ENCODE measurements around the gene ZDHHC18.

The ZDHHC18 gene

GRCh38 chr1:26826261-26827105, at the start of gene ZDHHC18:
TSS of gene ZDHHC18 (plus strand) at chr1:26826688. CDS start at chr1:26826805, 117 bp downstream.
- CTCF ChIA-PET, result interaction anchor here (1.7 kb wide), 2 partner anchors 24 to 37 kb away, joined by 5 read pairs; no protein-coding TSS in a partner anchor
- peak within 1 kb of the TSS; percentile 97 for H3K4me3 Mint-ChIP-seq
- DNase-seq, result peak; percentile 75
- H3K4me1 Mint-ChIP-seq, result peaks cover 60% of the 10 kb centered on the region
- H3K27me3 Mint-ChIP-seq, result no peaks in the 10 kb centered on the region
- H3K9me3 Mint-ChIP-seq, result no peaks in the 10 kb centered on the region
- H3K27ac Mint-ChIP-seq, result peak within 1 kb of the TSS; percentile 93
- peaks cover 37% of the 10 kb centered on the region for H3K36me3 Mint-ChIP-seq

- peaks cover 15% of the 10 kb centered on the region for H3K4me1 Mint-ChIP-seq
- no peaks in the 10 kb centered on the region for H3K27me3 Mint-ChIP-seq
- no peak overlapping the region for H3K27ac Mint-ChIP-seq
- CTCF ChIA-PET, result interaction anchor here (1.0 to 2.0 kb wide), 2 partner anchors 9 to 10 kb away, joined by 4 to 11 read pairs; partner anchors contain the start of gene PIGV
- no peak for DNase-seq
- H3K9me3 Mint-ChIP-seq, result no peaks in the 10 kb centered on the region
- H3K4me3 Mint-ChIP-seq, result no peak overlapping the region
- peaks cover 80% of the 10 kb centered on the region for H3K36me3 Mint-ChIP-seq
These were observed 47.3 kb upstream of the ZDHHC18 start for GRCh38 chr1:26779098-26779668.

- H3K27me3 Mint-ChIP-seq, result no peaks in the 10 kb centered on the region
- H3K4me3 Mint-ChIP-seq, result no peak overlapping the region
- CTCF ChIA-PET, result interaction anchor here (0.6 to 2.0 kb wide), 2 partner anchors 9 to 77 kb away, joined by 4 to 11 read pairs; no protein-coding TSS in a partner anchor
- H3K36me3 Mint-ChIP-seq, result peaks cover 69% of the 10 kb centered on the region
- no peaks in the 10 kb centered on the region for H3K9me3 Mint-ChIP-seq
- DNase-seq, result no peak
- peaks cover 27% of the 10 kb centered on the region for H3K4me1 Mint-ChIP-seq
- no peak overlapping the region for H3K27ac Mint-ChIP-seq
These were observed 46.0 kb upstream of the ZDHHC18 start for GRCh38 chr1:26780344-26780957.

GRCh38 chr1:26781206-26781825, 45.2 kb upstream of the ZDHHC18 start:
- peaks cover 63% of the 10 kb centered on the region for H3K36me3 Mint-ChIP-seq
- H3K4me3 Mint-ChIP-seq, result no peak overlapping the region
- H3K27me3 Mint-ChIP-seq, result no peaks in the 10 kb centered on the region
- peaks cover 36% of the 10 kb centered on the region for H3K4me1 Mint-ChIP-seq
- no peak for DNase-seq
- H3K9me3 Mint-ChIP-seq, result no peaks in the 10 kb centered on the region
- H3K27ac Mint-ChIP-seq, result no peak overlapping the region
- CTCF ChIA-PET, result interaction anchor here (1.0 to 1.4 kb wide), 2 partner anchors 104 to 179 kb away, joined by 3 read pairs; no protein-coding TSS in a partner anchor

- CTCF ChIA-PET, result interaction anchor here (1.4 kb wide), 1 partner anchor 180 kb away, joined by 3 read pairs; no protein-coding TSS in a partner anchor
- no peaks in the 10 kb centered on the region for H3K9me3 Mint-ChIP-seq
- H3K27me3 Mint-ChIP-seq, result peaks cover 4% of the 10 kb centered on the region
- H3K36me3 Mint-ChIP-seq, result peaks cover 59% of the 10 kb centered on the region
- H3K27ac Mint-ChIP-seq, result peak overlapping the region; percentile 1
- H3K4me3 Mint-ChIP-seq, result no peak overlapping the region
- H3K4me1 Mint-ChIP-seq, result peaks cover 48% of the 10 kb centered on the region
- no peak for DNase-seq
These were observed 43.8 kb upstream of the ZDHHC18 start for GRCh38 chr1:26782521-26783212.

- Mint-ChIP-seq H3K4me1 (peaks cover 49% of the 10 kb centered on the region), H3K27me3 (peaks cover 4% of the 10 kb centered on the region), H3K9me3 (no peaks in the 10 kb centered on the region), H3K27ac (no peak overlapping the region), H3K36me3 (peaks cover 51% of the 10 kb centered on the region), H3K4me3 (no peak overlapping the region)
- DNase-seq, result no peak
- CTCF ChIA-PET, result interaction anchor here (0.8 kb wide), 1 partner anchor 27 kb away, joined by 3 read pairs; no protein-coding TSS in a partner anchor
These were observed 42.9 kb upstream of the ZDHHC18 start for GRCh38 chr1:26783646-26784022.

GRCh38 chr1:26784023-26784871, 42.2 kb upstream of the ZDHHC18 start:
- CTCF ChIA-PET, result interaction anchor here (0.8 to 2.2 kb wide), 4 partner anchors 26 to 107 kb away, joined by 3 to 6 read pairs (median 3); no protein-coding TSS in a partner anchor
- peaks cover 51% of the 10 kb centered on the region for H3K4me1 Mint-ChIP-seq
- H3K27ac Mint-ChIP-seq, result peak overlapping the region; percentile 75
- no peak for DNase-seq
- no peaks in the 10 kb centered on the region for H3K9me3 Mint-ChIP-seq
- H3K27me3 Mint-ChIP-seq, result peaks cover 4% of the 10 kb centered on the region
- H3K36me3 Mint-ChIP-seq, result peaks cover 45% of the 10 kb centered on the region
- no peak overlapping the region for H3K4me3 Mint-ChIP-seq

GRCh38 chr1:26784886-26785285, 41.6 kb upstream of the ZDHHC18 start:
- Mint-ChIP-seq H3K9me3 (no peaks in the 10 kb centered on the region), H3K27ac (peak overlapping the region; percentile 75), H3K27me3 (peaks cover 4% of the 10 kb centered on the region), H3K4me3 (no peak overlapping the region), H3K36me3 (peaks cover 39% of the 10 kb centered on the region), H3K4me1 (peaks cover 56% of the 10 kb centered on the region)
- DNase-seq, result no peak
- CTCF ChIA-PET, result interaction anchor here (1.0 to 2.2 kb wide), 6 partner anchors 23 to 108 kb away, joined by 3 to 10 read pairs (median 5); no protein-coding TSS in a partner anchor

- CTCF ChIA-PET, result interaction anchor here (0.7 to 2.2 kb wide), 8 partner anchors 13 to 187 kb away, joined by 3 to 10 read pairs (median 4); no protein-coding TSS in a partner anchor
- peaks cover 34% of the 10 kb centered on the region for H3K36me3 Mint-ChIP-seq
- peak; percentile 41 for DNase-seq
These were observed 40.7 kb upstream of the ZDHHC18 start for GRCh38 chr1:26785611-26786436.

GRCh38 chr1:26786437-26787380, 39.8 kb upstream of the ZDHHC18 start:
- peaks cover 4% of the 10 kb centered on the region for H3K27me3 Mint-ChIP-seq
- peak overlapping the region; percentile 100 for H3K27ac Mint-ChIP-seq
- DNase-seq, result peak; percentile 49
- CTCF ChIA-PET, result interaction anchor here (0.7 to 5.8 kb wide), 10 partner anchors 13 to 188 kb away, joined by 3 to 211 read pairs (median 6); no protein-coding TSS in a partner anchor
- peaks cover 74% of the 10 kb centered on the region for H3K4me1 Mint-ChIP-seq
- peak overlapping the region; percentile 78 for H3K4me3 Mint-ChIP-seq
- H3K36me3 Mint-ChIP-seq, result peaks cover 33% of the 10 kb centered on the region
- H3K9me3 Mint-ChIP-seq, result no peaks in the 10 kb centered on the region

More at GRCh38 chr1:26785611-26786436, 40.7 kb upstream of the ZDHHC18 start:
- Mint-ChIP-seq H3K27ac (peak overlapping the region; percentile 100), H3K9me3 (no peaks in the 10 kb centered on the region), H3K4me1 (peaks cover 65% of the 10 kb centered on the region), H3K4me3 (peak overlapping the region; percentile 78), H3K27me3 (peaks cover 4% of the 10 kb centered on the region)

- H3K27ac Mint-ChIP-seq, result peak overlapping the region; percentile 100
- H3K27me3 Mint-ChIP-seq, result peaks cover 4% of the 10 kb centered on the region
- H3K9me3 Mint-ChIP-seq, result no peaks in the 10 kb centered on the region
- DNase-seq, result peak; percentile 74
- peak overlapping the region; percentile 78 for H3K4me3 Mint-ChIP-seq
- peaks cover 73% of the 10 kb centered on the region for H3K4me1 Mint-ChIP-seq
- peaks cover 27% of the 10 kb centered on the region for H3K36me3 Mint-ChIP-seq
- CTCF ChIA-PET, result interaction anchor here (0.8 to 5.8 kb wide), 8 partner anchors 9 to 185 kb away, joined by 4 to 211 read pairs (median 34); no protein-coding TSS in a partner anchor
These were observed 39.1 kb upstream of the ZDHHC18 start for GRCh38 chr1:26787381-26787705.
